NCI-H446 treated with DMSO at 0.1 percent for 48 hours (cell line): ENCODE measurements around the gene STAT5B.
"Not testable (repeated sequence)": the region's sequence is repeated elsewhere in the genome, so short reads cannot be mapped to it uniquely, and the experiment has no call there.

Source experiments
- DNase-seq: peaks from one replicate; lab custom pipeline; 2025; lab: John Stamatoyannopoulos, UW

Gene STAT5B

DNA sequence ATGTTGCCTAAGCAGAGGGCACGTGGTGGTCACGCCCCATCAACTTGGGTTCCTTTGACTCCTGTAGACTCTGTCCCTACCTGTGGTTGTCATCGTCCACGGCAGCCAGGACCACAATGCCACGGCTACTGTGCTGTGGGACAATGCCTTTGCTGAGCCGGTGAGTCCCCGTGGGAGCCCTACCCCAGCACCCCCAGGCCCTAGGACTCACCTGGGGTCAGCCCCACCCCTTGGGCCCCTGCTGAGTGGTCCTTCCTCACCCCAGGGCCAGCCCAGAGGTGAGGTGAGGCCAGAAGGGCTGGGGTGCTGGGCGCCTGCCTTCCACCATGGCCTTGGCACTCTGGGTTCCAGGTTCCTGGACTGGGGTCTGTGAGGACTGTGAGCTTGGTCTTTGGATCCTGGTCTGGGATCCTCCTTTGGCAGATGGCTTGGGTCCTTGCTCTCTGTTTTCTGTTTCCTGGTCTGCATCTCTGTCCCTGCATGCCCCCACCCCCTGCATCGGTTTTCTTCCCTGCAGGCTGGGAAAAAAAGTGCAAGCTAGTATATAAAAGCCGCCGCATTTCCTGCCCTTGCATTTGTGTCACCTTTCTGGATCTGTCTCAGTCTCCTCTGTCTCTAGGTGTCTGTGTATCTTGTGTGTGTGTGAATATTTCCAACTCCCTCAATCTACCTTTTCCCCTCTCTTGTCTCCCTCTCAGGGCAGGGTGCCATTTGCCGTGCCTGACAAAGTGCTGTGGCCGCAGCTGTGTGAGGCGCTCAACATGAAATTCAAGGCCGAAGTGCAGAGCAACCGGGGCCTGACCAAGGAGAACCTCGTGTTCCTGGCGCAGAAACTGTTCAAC lies 29.6 kb upstream of the STAT5B start:
- DNase-seq = no peak

DNA sequence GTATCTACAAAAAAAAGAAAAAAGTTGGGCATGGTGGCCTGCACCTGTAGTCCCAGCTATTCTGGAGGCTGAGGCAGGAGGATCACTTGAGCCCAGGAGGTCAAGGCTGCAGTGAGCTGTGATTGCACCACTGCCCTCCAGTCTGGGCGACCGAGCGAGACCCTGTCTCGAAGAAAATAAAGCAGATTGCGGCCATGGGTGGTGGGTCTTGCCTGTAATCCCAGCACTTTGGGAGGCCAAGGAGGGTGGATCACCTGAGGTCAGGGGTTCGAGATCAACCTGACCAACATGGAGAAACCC lies 28.8 kb upstream of the STAT5B start:
- DNase-seq = not testable (repeated sequence)

DNA sequence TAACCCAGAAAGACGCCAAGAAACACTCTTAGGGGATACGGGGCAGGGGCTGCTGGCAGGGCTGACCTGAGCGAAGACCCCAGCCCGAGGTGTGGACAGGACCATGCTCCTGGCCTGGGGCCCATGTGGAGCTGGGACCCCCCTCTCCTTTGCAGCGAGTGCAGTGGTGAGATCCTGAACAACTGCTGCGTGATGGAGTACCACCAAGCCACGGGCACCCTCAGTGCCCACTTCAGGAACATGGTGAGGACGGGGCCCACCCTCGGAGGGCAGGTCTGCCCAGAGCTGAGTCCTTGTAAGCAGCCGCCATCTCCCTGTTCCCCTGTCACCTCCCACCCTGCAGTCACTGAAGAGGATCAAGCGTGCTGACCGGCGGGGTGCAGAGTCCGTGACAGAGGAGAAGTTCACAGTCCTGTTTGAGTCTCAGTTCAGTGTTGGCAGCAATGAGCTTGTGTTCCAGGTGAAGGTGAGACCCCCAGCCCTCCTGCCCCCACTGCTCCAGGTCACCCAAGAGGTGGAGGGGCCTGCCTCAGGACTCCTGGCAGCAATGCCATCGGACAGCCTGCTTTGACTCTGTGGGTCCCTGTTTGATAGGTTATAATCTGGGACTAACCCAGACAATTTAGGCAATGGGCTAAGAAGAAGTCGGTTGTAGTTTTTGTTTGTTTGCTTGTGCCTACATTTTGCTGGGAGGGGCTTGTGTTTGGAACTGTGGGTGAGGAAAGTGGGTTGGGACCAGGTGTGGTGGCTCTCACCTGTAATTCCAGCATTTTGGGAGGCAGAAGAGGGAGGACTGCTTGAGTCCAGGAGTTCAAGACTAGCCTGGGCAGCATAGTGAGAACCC lies 28.2 kb upstream of the STAT5B start:
- DNase-seq = no peak

DNA sequence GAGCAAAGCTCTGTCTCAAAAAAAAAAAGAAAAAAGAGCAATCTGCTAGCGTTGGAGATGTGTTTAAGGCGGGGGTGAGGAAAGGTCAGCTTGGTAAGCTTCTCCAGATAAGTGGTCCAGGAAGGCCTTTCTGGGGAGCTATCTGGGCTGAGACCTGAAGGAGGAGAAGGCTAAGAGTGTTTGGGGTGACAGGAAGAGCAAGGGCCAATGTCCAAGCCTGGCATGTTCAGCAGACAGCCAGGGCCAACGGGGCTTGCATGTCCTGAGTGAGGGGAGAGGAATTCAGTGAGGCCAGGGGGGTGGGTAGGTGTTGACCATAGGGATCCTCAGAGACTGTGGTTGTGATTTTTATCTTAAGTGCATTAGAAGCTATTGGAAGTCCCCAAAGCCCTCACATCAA lies 27.5 kb upstream of the STAT5B start:
- no peak for DNase-seq

DNA sequence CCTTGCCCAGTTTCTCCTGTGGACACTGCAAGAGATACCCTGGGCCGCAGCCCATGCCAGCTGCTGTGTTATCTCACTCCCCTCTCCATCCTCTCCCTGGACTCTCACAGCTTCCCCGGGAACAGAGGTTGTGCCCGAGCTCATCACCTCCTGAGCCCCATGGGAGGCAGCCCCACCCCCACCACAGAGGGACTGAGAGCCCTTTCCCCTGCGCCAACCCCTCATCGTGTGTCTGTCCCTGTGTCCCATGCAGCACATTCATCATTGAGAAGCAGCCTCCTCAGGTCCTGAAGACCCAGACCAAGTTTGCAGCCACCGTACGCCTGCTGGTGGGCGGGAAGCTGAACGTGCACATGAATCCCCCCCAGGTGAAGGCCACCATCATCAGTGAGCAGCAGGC lies 24.8 kb upstream of the STAT5B start:
- no peak for DNase-seq

DNA sequence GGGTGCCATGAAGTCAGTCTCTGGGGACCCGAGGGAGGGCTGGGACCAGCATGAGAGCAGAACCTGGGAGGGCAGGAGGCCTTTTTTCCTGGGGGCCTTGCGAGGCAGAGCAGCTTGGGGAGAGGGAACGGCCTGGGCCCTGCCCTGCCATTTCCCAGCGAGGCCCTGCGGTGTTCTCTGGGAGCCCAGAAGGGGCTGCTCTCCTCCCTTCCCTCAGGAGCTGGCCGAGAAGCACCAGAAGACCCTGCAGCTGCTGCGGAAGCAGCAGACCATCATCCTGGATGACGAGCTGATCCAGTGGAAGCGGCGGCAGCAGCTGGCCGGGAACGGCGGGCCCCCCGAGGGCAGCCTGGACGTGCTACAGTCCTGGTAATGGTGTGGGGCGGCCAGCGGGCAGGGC lies 23.7 kb upstream of the STAT5B start:
- DNase-seq = not testable (repeated sequence)

DNA sequence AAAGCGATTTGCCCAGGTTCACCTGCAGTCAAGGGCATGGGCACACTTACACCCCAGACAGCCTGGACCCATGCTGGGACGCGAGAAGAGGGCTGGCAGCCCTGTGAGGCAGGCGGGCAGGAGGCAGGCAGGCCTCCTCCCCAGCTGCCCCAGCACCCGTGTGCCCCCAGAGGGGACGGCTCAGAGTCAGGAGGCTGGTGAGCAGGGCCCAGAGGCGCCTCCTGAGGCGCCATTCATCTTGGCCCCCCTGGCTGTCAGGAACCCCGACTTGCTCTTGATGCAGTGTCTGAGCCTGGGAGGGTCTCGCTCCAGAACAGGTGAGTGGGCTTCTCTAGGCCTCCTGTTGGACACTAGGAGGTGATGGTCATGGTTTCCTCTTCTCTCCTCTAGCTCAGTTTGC lies 23.2 kb upstream of the STAT5B start:
- not testable (repeated sequence) for DNase-seq

DNA sequence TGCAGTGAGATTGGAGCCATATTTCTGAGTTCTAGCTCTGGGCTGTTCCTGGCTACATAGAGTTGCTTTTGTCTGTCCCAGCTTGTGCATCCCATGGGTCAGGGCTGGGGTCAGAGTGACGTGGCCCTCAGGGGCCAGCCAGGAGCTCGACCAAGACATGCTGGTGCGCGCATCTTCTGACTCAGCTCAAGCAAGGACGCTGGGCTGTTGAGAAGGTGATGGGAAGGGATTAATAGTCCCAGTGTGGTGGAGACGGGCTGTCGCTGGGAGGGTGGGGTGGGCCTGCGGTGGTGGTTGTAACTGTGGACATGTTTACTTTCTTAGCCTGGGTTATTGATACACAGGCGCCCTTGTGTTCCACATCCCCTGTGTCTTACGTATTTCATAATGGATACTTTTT lies 21.6 kb upstream of the STAT5B start:
- DNase-seq = not testable (repeated sequence)

DNA sequence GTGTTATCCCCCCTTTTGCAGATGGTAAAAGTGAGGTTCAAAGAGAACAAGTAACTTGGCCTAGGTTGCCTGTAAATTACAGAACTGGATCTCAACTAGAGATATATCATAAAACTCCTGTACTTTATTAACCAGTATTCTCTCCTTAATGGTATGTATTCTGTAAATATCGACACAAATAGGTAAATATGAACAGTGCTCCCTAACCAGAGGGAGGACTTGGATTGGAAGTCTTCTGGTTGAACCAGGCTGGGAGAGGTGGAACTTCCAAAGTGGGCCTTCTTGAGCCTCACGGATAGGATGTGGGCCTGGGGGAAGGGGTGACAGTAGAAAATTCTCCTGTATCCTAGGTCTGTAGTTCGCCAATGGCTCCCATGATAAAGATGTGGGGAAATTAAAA lies 19.8 kb upstream of the STAT5B start:
- DNase-seq = no peak

DNA sequence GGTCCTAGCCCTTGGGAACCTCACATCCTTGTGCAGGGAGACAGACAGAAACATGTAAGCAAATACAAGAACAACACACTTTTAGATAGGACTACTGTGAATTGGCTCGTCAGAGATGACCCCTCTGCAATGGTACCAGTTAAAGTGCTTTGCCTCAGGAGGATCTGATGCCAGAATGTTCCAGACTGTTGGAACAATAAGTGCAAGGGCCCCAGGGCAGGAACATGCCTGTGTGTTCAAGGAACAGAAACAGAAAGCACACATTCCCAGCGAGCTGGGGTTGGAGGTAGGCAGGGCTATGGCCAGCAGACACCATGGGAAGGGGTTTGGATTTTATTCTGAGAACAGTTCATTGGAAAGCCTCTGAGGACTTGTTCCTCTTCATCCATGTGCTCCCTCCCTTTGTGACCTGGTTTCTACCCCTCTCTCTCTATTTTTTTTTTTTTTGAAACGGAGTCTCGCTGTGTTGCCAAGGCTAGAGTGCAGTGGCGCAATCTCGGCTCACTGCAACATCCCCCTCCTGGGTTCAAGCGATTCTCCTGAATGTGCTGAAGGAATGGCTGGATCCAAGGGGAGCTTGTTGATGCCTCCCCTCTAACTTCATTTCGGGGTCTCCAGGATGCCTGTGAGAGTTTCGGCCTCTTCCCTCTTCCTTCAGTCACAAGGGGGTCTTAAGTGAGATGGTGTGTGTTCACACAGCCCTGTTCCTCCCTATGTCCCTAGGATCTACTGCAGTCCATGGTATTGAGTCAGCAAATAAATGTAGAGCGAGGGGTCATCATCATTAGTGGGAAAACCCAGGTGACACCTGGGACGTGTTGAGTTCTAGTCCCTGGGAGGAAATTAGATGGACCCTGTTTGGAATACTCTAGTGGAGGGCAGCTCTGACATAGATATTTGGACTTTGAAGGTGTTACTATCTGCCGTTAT lies 18.5 kb upstream of the STAT5B start:
- DNase-seq = no peak

DNA sequence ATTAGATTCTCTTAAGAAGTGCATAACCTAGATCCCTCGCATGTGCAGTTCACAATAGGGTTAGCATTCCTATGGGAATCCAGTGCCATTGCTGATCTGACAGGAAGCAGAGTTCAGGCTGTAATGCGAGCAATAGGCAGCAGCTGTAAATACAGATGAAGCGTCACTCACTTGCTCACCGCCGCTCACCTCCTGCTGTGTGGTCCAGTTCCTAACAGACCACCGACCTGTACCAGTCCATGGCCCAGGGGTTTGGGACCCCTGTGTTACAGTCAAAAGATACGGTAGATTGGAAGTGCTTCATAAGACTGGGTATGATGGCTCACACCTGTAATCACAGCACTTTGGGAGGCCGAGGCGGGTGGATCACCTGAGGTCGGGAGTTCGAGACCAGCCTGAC lies 14.9 kb upstream of the STAT5B start:
- DNase-seq = no peak

DNA sequence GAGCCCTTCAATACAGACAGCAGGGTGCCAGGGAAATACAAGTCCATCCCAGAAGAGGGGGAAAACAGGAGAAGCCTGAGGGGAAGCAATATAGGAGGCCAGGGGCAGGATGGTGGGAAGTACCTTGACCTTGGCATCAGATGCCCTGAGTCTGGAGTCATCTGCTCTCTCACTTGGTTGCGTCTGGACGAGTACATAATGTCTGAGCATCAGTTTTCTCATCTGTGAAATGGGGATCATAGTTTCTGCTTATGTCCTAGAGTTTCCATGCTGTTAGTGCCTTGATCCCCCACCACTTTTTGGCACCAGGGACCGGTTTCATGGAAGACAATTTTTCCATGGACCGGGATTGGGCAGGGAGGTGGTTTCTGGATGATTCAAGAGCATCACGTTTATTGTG lies 14.4 kb upstream of the STAT5B start:
- no peak for DNase-seq

DNA sequence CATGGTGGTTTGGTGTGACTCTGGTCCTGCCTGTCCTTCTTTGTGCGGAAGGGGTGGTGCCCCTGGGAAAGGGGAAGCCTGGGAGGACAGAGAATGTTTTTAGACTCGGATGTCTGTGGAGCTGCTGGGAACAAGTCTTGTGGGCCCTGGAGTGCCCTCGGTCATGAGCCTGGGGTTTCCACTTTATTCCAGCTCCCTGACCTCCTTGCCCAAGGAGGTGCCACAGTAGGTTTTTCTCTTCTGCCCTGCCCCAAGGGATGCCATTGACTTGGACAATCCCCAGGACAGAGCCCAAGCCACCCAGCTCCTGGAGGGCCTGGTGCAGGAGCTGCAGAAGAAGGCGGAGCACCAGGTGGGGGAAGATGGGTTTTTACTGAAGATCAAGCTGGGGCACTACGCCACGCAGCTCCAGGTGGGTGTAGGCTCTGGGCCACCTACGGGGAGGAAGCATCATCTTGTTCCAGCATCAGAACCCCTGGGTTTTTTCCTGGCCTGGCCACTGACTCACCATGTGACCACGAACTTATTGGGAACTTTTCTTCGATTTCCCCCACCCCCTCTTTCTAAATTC lies 13.5 kb upstream of the STAT5B start:
- DNase-seq = no peak

DNA sequence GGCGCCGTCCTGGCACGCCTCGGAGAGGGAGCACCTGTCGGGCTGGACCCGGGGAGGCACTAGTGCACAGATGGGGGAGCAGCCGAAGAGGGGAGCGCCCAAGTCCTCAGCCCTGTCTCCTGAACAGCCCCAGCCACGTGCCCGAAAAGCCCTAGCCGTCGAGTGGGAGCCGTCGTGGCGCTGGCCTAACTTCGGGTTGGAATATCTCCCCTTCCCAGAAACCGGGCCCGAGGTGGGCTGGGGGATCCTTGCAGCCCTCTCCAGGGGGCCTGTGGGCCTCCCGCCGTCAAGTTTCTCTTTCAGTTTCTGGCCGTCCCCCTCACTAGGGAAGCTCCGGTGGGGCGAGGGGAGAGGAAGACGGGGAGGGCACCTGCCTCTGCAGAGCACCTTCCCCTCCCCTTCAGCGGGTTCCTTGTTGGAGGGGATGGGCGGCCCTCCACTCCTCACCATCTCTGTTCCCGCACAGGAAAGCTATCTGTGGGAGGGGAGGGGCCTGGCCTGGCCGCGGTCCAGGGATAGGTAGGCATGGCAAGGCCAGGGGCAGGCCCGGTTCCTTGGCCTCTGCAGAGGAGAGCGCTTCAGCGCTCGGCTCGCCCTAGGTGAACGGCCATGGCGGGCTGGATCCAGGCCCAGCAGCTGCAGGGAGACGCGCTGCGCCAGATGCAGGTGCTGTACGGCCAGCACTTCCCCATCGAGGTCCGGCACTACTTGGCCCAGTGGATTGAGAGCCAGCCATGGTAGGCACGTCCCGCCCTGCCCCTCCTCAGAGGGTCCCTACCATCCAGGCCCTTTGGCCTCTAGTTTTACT lies 12.8 kb upstream of the STAT5B start:
- no peak for DNase-seq

DNA sequence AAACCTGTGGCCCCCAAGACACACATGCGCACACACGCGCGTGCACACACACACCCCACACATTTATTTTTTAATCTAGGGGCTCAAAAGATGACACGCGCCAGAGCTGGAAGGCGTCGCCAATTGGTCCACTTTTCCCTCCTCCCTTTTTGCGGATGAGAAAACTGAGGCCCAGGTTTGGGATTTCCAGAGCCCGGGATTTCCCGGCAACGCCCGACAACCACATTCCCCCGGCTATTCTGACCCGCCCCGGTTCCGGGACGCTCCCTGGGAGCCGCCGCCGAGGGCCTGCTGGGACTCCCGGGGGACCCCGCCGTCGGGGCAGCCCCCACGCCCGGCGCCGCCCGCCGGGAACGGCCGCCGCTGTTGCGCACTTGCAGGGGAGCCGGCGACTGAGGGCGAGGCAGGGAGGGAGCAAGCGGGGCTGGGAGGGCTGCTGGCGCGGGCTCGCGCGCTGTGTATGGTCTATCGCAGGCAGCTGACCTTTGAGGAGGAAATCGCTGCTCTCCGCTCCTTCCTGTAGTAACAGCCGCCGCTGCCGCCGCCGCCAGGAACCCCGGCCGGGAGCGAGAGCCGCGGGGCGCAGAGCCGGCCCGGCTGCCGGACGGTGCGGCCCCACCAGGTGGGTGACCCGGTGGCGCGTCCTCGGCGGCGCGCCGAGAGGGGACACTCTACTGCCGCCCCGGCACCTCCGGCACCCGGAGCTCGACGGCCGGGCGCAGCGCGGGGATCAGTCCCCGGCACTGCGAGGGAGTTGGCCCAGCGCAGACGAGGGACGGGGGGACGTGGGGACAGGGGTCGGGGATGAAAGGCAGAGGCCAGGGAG lies 12.0 kb upstream of the STAT5B start, which contains the start of gene STAT5A:
TSS of gene STAT5A (plus strand) at position 522 of the 826 bp plus-strand sequence. CDS start 914 bp downstream, outside the sequence.
- no peak for DNase-seq

DNA sequence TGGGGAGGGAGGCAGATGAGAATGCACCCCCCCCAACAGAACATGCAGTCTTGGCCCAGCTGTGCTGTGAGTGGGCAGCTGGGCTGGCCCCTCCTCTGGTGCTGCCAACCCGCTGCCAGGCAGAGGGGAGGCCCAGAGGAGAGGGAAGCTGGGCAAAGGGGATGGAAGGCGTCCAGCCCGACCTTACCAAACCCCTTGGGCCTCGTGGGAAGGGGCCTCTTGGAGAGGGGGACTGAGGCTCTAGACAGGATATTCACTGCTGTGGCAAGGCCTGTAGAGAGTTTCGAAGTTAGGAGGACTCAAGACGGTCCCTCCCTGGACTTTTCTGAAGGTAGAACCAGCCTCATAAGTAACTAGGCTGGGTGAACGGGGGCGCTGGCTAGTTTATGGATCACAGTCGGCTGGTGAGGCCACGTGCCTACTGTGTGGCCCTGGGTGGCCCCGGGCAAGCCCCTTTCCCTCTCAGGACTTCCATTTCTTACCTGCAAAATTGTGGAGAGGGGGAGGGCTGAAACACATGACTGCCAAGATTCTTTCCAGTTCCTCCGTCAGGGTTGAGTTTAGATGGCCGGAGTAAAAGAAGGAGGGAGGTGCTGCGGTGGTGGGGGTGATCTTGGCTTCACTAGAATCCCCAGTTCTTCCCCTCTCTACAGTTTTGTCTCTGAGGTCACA lies 11.2 kb upstream of the STAT5B start:
- DNase-seq = no peak

DNA sequence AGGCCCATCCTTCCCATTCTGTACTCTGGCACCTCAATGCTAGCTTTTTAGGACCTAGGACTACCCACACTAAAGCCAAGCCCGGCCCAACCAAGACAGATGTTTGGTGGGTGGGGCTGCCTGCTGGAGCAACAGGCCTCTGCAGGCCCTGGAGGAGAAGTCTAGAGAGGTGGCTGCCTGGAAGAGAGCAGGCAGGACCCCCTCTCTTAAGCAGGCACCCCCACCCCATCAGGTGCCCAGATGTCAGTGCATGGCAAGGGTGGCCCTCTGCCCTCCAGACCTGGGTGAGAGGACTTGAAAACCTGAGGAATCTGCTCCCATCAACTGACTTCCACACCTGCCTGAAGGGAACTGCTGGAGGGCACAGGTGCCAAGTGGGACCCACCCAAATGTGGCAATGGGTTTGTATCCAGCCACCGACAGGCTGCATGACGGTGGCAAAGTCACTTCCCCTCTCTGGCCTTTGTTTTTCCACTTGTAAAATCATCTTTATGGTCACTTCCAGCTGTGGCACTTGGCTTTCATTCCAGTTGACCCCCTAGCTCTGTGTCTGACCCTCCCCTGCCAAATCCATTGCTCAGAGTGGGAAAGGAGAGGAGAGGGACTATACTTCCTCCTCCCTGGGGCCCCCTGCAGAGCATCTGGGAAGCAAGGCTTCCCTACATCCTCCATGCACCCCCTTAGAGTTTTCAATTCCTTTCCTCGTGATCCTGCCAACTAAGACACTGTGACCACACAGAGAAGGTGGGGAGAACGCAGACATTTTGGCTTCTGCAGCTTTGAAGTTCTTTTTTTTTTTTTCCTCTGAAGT lies 10.4 kb upstream of the STAT5B start:
- DNase-seq = no peak

DNA sequence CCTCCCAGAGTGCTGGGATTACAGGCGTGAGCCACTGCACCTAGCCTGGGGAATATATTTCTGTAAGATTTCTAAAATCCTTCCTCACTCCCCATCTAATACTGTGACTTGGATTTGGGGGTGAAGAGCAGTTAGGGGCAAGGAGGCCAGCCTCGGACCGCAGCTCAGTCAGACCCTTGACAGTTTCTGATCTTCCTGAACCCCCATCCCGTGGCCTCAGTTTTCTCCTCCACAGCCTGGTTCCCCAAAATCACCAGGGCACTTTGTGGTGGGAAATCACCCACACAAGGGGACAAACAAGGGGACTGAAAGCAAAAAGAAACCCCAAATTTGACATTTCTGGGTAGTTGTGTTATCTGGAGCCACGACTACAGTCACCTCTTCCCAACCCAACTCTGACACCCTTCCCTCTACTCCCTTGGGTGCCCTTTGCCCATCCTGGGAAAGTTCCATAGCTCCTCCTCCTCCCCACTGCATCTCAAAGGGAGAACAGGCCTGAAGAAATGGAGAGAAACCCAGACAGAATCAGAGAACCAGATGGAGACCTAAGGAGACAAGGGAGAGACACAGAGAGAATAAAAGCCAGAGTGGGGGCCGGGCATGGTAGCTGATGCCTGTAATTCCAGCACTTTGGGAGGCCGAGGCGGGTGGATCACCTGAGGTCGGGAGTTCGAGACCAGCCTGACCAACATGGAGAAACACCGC lies 9.3 kb upstream of the STAT5B start:
- DNase-seq = no peak
